ENCODE data around the gene CWF19L2. TPM values are rescaled to one million over a fixed set of nuclear protein-coding genes. Genes with fewer than 3 reads are reported as not detected.

CWF19L2 gene
- total RNA-seq, 1 experiment from 2014 or later: 7.0 TPM

- no peak for TF ChIP-seq CTCF (IDR thresholded peaks at IDR 0.05 in 2 of 3, conservative IDR thresholded peaks at IDR 0.05 in 1 of 3; ENCODE audit: borderline replicate concordance in 1 of 3, insufficient read depth in 1 of 3, low read depth in 2 of 3, low read length in 2 of 3)
- no peak for TF ChIP-seq FOSL1 (IDR thresholded peaks at IDR 0.05; ENCODE audit: low read depth)
- TF ChIP-seq RAD21 (IDR thresholded peaks at IDR 0.05; ENCODE audit: low read depth): no peak
- no peak for TF ChIP-seq EZH2phosphoT487 (IDR thresholded peaks at IDR 0.05; ENCODE audit: borderline replicate concordance)
- no peak for TF ChIP-seq CEBPB (IDR thresholded peaks at IDR 0.05; ENCODE audit: low read depth)
- no peak for TF ChIP-seq EGR1 (IDR thresholded peaks at IDR 0.05; ENCODE audit: low read depth)
- no peak for TF ChIP-seq JUND (IDR thresholded peaks at IDR 0.05)
- TF ChIP-seq YY1 (IDR thresholded peaks at IDR 0.05; ENCODE audit: extremely low read depth, insufficient replicate concordance, low read depth, low read length): no peak
Observed at GRCh38 chr11:107354780-107355179, 102.8 kb downstream of the CWF19L2 start (continued).

GRCh38 chr11:107337917-107338316, 119.7 kb downstream of the CWF19L2 start:
- no peaks in the 10 kb centered on the region for H3K4me1 ChIP-seq (ENCODE audit: control insufficient read depth in 1 of 2, insufficient read depth in 2 of 2, low read length in 2 of 2)
- no peaks in the 10 kb centered on the region for H4K20me1 ChIP-seq (ENCODE audit: insufficient read depth)
- DNase-seq (ENCODE audit: low read depth, low spot score) (no peak), ATAC-seq (no peak)
- intact Hi-C loops (cut with micrococcal nuclease): no loop called here
- TF ChIP-seq ZBTB33 (IDR thresholded peaks at IDR 0.05; ENCODE audit: extremely low read depth, insufficient replicate concordance, low read length) (no peak), POLR2A (IDR thresholded peaks at IDR 0.05; ENCODE audit: borderline replicate concordance, extremely low read depth, insufficient read depth, insufficient read length) (no peak), REST (IDR thresholded peaks at IDR 0.05; ENCODE audit: low read depth) (0 out of 2 replicates have a peak, but pooled peaks have one; percentile 2), CEBPB (IDR thresholded peaks at IDR 0.05; ENCODE audit: low read depth) (no peak)
- H3K27ac ChIP-seq (ENCODE audit: low read depth, low read length): no peak overlapping the region
- H3K9me2 ChIP-seq (ENCODE audit: insufficient read depth): no peaks in the 10 kb centered on the region
- POLR2A ChIA-PET: no interaction called here
- no peak overlapping the region for H3K4me2 ChIP-seq (ENCODE audit: low read length)
- no peak overlapping the region for H3K4me3 ChIP-seq (replicated peaks in 1 of 2; ENCODE audit: low read depth in 1 of 2, low read length in 2 of 2)
- CTCF ChIA-PET: no interaction called here
- H2AFZ ChIP-seq (ENCODE audit: low read depth, low read length, poor library complexity, severe bottlenecking): no peak overlapping the region
- H3K27me3 ChIP-seq (ENCODE audit: insufficient read depth, low read length): no peaks in the 10 kb centered on the region
- H3K36me3 ChIP-seq (ENCODE audit: control insufficient read depth in 1 of 2, insufficient read depth in 2 of 2, low read length in 2 of 2): no peaks in the 10 kb centered on the region
- H3K9me3 ChIP-seq (ENCODE audit: control insufficient read depth in 1 of 2, insufficient read depth in 1 of 2, low read depth in 1 of 2, low read length in 2 of 2): no peaks in the 10 kb centered on the region
- no peaks in the 10 kb centered on the region for H3K79me2 ChIP-seq (ENCODE audit: insufficient read depth, low read length)
- RAD21 ChIA-PET (ENCODE audit: low non-redundant PET in 1 of 2, low total read pairs in 2 of 2, uncharacterized antibody in 2 of 2, unreplicated experiment in 2 of 2): no interaction called here
- H3K9ac ChIP-seq (ENCODE audit: low read length): no peak overlapping the region
- BruUV-seq (replicated peaks): no TSS peak

Measured in HCT116 (cell line).